GM12872 (cell line): Measurements from ENCODE around the gene TPPP3.

ENCODE experiments used
- CTCF ChIP-seq: IDR thresholded peaks from 3 replicates; pipeline ENCODE4 v1.5.1; 2011; ENCODE audit warnings: low read depth, mild to moderate bottlenecking, low read length, moderate library complexity; ENCODE audit not compliant: insufficient read depth

TPPP3 gene

GRCh38 chr16:67424261-67424615 lies 30.9 kb upstream of the TPPP3 start:
- no peak for TF ChIP-seq CTCF

- no peak for TF ChIP-seq CTCF
These were observed 30.4 kb upstream of the TPPP3 start for GRCh38 chr16:67423611-67424260.

GRCh38 chr16:67423015-67423414 lies 29.7 kb upstream of the TPPP3 start:
- no peak for TF ChIP-seq CTCF

GRCh38 chr16:67421030-67421429 lies 27.7 kb upstream of the TPPP3 start:
- TF ChIP-seq CTCF: no peak

- TF ChIP-seq CTCF: no peak
These were observed 26.6 kb upstream of the TPPP3 start for GRCh38 chr16:67419931-67420330.

GRCh38 chr16:67419502-67419901 lies 26.2 kb upstream of the TPPP3 start:
- no peak for TF ChIP-seq CTCF

GRCh38 chr16:67417333-67418061 lies 24.2 kb upstream of the TPPP3 start:
- no peak for TF ChIP-seq CTCF
